Measurements from ENCODE around the gene PCBP3. TPM values are rescaled to one million over a fixed set of nuclear protein-coding genes. Genes with fewer than 3 reads are reported as not detected.
"Not testable (repeated sequence)": the region's sequence is repeated elsewhere in the genome, so short reads cannot be mapped to it uniquely, and the experiment has no call there.

Gene PCBP3
- total RNA-seq, 1 donor from 2014 or later: 3.8 TPM

- Histone ChIP-seq H3K27ac (no peak overlapping the region), H3K36me3 (no peaks in the 10 kb centered on the region), H3K27me3 (peaks cover 2% of the 10 kb centered on the region), H3K4me1 (no peaks in the 10 kb centered on the region), H3K9me3 (no peaks in the 10 kb centered on the region), H3K4me3 (no peak overlapping the region)
- TF ChIP-seq CTCF (IDR thresholded peaks at IDR 0.05): no peak
- ATAC-seq (no peak), DNase-seq (peak; percentile 49)
- intact Hi-C loops (cut with DNase I): no loop called here
Measured at GRCh38 chr21:45618846-45619485, 24.6 kb upstream of the PCBP3 start.

GRCh38 chr21:45620201-45620923 is 23.2 kb upstream of the PCBP3 start:
- TF ChIP-seq CTCF (IDR thresholded peaks at IDR 0.05): no peak
- ATAC-seq: no peak
- no peaks in the 10 kb centered on the region for H3K36me3 ChIP-seq
- H3K4me3 ChIP-seq: no peak overlapping the region
- H3K4me1 ChIP-seq: no peaks in the 10 kb centered on the region
- intact Hi-C loops (cut with DNase I): no loop called here
- DNase-seq: peak; percentile 16
- H3K9me3 ChIP-seq: no peaks in the 10 kb centered on the region
- H3K27ac ChIP-seq: no peak overlapping the region
- no peaks in the 10 kb centered on the region for H3K27me3 ChIP-seq

DNA sequence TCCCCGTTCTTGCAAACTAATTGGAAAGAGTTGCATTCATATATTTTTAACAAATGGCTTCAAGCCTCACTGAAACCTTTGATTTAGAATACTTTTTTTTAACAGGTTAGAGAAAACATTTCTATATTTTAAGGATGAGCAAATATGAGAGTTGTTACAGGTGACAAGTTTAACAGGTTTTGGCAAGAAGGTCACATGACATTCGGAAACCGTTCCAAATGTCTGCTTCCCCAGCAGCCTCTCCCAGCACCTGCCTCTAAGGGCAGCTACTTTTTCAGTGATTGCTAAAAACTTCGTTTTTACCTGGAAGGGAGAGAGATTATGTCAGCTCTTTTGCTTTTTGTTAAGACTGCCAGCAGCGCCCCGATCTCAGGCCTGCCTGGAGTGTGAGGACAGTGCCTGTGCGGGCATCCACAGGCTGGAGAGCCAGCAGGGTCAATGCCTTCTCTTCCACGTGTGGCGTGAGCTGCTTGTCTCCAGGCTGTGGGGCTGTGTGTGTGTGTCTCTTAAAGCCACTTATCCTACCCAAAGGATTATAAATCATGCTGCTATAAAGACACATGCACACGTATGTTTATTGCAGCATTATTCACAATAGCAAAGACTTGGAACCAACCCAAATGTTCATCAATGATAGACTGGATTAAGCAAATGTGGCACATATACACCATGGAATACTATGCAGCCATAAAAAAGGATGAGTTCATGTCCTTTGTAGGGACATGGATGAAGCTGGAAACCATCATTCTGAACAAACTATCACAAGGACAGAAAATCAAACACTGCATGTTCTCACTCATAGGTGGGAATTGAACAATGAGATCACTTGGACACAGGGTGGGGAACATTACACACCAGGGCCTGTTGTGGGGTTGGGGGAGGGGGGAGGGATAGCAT is 21.8 kb upstream of the PCBP3 start:
- peak; percentile 18 for DNase-seq
- H3K9me3 ChIP-seq; H3K27ac ChIP-seq; H3K4me1 ChIP-seq; H3K36me3 ChIP-seq; H3K4me3 ChIP-seq; H3K27me3 ChIP-seq; intact Hi-C loops (cut with DNase I); ATAC-seq: not testable (repeated sequence)

GRCh38 chr21:45622416-45623097 is 21.0 kb upstream of the PCBP3 start:
- H3K27me3 ChIP-seq: no peaks in the 10 kb centered on the region
- no peak overlapping the region for H3K27ac ChIP-seq
- H3K4me1 ChIP-seq: no peaks in the 10 kb centered on the region
- intact Hi-C loops (cut with DNase I): no loop called here
- DNase-seq: peak; percentile 48
- H3K36me3 ChIP-seq: no peaks in the 10 kb centered on the region
- no peak overlapping the region for H3K4me3 ChIP-seq
- no peaks in the 10 kb centered on the region for H3K9me3 ChIP-seq
- TF ChIP-seq CTCF (IDR thresholded peaks at IDR 0.05): no peak
- no peak for ATAC-seq

DNA sequence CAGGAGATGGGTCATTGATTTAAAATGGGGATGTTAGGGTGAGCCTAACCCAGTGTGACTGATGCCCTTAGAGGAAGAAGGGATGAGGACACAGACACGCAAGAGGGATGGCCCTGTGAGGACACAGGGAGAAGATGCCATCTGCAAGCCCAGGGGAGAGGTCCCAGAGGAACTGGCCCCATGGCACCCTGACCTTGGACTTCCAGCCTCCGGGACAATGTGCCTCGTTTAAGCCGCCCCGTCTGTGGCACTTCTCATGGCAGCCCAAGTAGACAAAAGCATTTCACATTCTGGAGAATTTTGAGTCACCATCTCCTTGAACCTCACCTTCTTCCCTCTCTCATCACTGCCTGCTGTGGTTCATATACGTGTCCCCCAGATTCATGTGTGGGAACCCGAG is 20.1 kb upstream of the PCBP3 start:
- ATAC-seq (no peak), DNase-seq (peak; percentile 54)
- Histone ChIP-seq H3K9me3 (no peaks in the 10 kb centered on the region), H3K27me3 (no peaks in the 10 kb centered on the region), H3K36me3 (no peaks in the 10 kb centered on the region), H3K4me1 (no peaks in the 10 kb centered on the region), H3K27ac (no peak overlapping the region), H3K4me3 (no peak overlapping the region)
- intact Hi-C loops (cut with DNase I): no loop called here
- no peak for TF ChIP-seq CTCF (IDR thresholded peaks at IDR 0.05)

- H3K4me1 ChIP-seq; DNase-seq; ATAC-seq; intact Hi-C loops (cut with DNase I); H3K4me3 ChIP-seq; H3K36me3 ChIP-seq; H3K9me3 ChIP-seq; H3K27me3 ChIP-seq; H3K27ac ChIP-seq: not testable (repeated sequence)
Measured at GRCh38 chr21:45626127-45626526, 17.4 kb upstream of the PCBP3 start.
